Measurements from ENCODE around the gene COL15A1. TPM values are rescaled to one million over a fixed set of nuclear protein-coding genes. Genes with fewer than 3 reads are reported as not detected.

Gene COL15A1
- total RNA-seq, 4 donors from 2014 or later, result 1.4 to 16.5 (median 5.6) TPM

- Histone ChIP-seq H3K36me3 (no peaks in the 10 kb centered on the region), H3K27me3 (no peaks in the 10 kb centered on the region), H3K4me3 (no peak overlapping the region), H3K9me3 (no peaks in the 10 kb centered on the region), H3K27ac (peak overlapping the region in 1 of 4 donors; percentile 85), H3K4me1 (peaks cover 0 to 6% (median 0%) of the 10 kb centered on the region in 4 donors)
- TF ChIP-seq POLR2A (IDR thresholded peaks at IDR 0.05) (no peak), CTCF (IDR thresholded peaks at IDR 0.05) (no peak)
- no peak for DNase-seq
These were observed 18.5 kb downstream of the COL15A1 start for GRCh38 chr9:98962181-98962560.

- Histone ChIP-seq H3K4me1 (peaks cover 0 to 6% (median 0%) of the 10 kb centered on the region in 4 donors), H3K27me3 (no peaks in the 10 kb centered on the region), H3K4me3 (no peak overlapping the region), H3K27ac (peak overlapping the region in 1 of 4 donors; percentile 85), H3K9me3 (no peaks in the 10 kb centered on the region), H3K36me3 (no peaks in the 10 kb centered on the region)
- TF ChIP-seq CTCF (IDR thresholded peaks at IDR 0.05) (no peak), POLR2A (IDR thresholded peaks at IDR 0.05) (no peak)
- DNase-seq, result no peak
These were observed 19.2 kb downstream of the COL15A1 start for GRCh38 chr9:98962861-98963260.

GRCh38 chr9:98964201-98964600 is 20.5 kb downstream of the COL15A1 start:
- H3K36me3 ChIP-seq, result no peaks in the 10 kb centered on the region
- TF ChIP-seq CTCF (IDR thresholded peaks at IDR 0.05) (no peak), POLR2A (IDR thresholded peaks at IDR 0.05) (no peak)
- no peak overlapping the region for H3K4me3 ChIP-seq
- DNase-seq, result no peak
- peaks cover 0 to 6% (median 0%) of the 10 kb centered on the region in 4 donors for H3K4me1 ChIP-seq
- no peaks in the 10 kb centered on the region for H3K9me3 ChIP-seq
- H3K27ac ChIP-seq, result peak overlapping the region in 2 of 4 donors; percentile 7 to 71
- H3K27me3 ChIP-seq, result no peaks in the 10 kb centered on the region

- no peaks in the 10 kb centered on the region for H3K36me3 ChIP-seq
- H3K4me1 ChIP-seq, result peaks cover 0 to 6% (median 0%) of the 10 kb centered on the region in 4 donors
- no peak overlapping the region for H3K4me3 ChIP-seq
- H3K9me3 ChIP-seq, result no peaks in the 10 kb centered on the region
- H3K27me3 ChIP-seq, result no peaks in the 10 kb centered on the region
- DNase-seq, result no peak
- TF ChIP-seq POLR2A (IDR thresholded peaks at IDR 0.05) (no peak), CTCF (IDR thresholded peaks at IDR 0.05) (no peak)
- peak overlapping the region in 2 of 4 donors; percentile 7 to 71 for H3K27ac ChIP-seq
These were observed 21.2 kb downstream of the COL15A1 start for GRCh38 chr9:98964911-98965336.

- Histone ChIP-seq H3K4me3 (no peak overlapping the region), H3K27ac (peak overlapping the region in 1 of 4 donors; percentile 71), H3K4me1 (no peaks in the 10 kb centered on the region), H3K36me3 (no peaks in the 10 kb centered on the region), H3K9me3 (no peaks in the 10 kb centered on the region), H3K27me3 (no peaks in the 10 kb centered on the region)
- DNase-seq, result no peak
- TF ChIP-seq CTCF (IDR thresholded peaks at IDR 0.05) (no peak), POLR2A (IDR thresholded peaks at IDR 0.05) (no peak)
These were observed 23.0 kb downstream of the COL15A1 start for GRCh38 chr9:98966676-98967075.

- Histone ChIP-seq H3K36me3 (no peaks in the 10 kb centered on the region), H3K27ac (no peak overlapping the region), H3K4me3 (no peak overlapping the region), H3K27me3 (no peaks in the 10 kb centered on the region), H3K4me1 (peaks cover 0 to 1% (median 0%) of the 10 kb centered on the region in 4 donors), H3K9me3 (no peaks in the 10 kb centered on the region)
- no peak for DNase-seq
- no peak for TF ChIP-seq CTCF (IDR thresholded peaks at IDR 0.05)
- TF ChIP-seq POLR2A (IDR thresholded peaks at IDR 0.05), result no peak
These were observed 23.6 kb downstream of the COL15A1 start for GRCh38 chr9:98967257-98967656.

Data from Peyer's patch (tissue), 4 donors.